CMK (cell line): Measurements from ENCODE around the gene RGL1.

ENCODE experiments used
- DNase-seq: peaks from one replicate; pipeline ENCODE4 v3.0.0-alpha.2; 2010; ENCODE audit warnings: low read depth

Gene RGL1

DNA sequence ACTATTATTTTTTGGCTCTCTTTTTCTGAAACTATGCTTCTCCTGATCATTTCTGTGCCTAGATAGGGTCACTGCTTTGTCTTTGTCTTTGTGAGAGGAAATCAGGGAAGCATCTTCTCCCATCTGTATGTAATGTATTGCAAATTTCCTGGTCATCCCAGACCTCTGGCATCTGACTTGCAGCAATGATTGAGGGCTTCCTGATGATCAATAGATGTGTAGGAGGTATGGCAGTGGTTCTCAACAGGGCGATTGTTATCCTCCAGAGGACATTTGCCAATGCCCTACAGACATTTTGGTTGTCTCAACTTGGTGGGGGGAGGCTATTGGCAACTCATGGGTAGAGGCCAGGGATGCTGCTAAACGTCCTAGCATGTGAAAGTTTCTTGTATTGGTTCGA lies 64.7 kb downstream of the RGL1 start:
- no peak for DNase-seq

DNA sequence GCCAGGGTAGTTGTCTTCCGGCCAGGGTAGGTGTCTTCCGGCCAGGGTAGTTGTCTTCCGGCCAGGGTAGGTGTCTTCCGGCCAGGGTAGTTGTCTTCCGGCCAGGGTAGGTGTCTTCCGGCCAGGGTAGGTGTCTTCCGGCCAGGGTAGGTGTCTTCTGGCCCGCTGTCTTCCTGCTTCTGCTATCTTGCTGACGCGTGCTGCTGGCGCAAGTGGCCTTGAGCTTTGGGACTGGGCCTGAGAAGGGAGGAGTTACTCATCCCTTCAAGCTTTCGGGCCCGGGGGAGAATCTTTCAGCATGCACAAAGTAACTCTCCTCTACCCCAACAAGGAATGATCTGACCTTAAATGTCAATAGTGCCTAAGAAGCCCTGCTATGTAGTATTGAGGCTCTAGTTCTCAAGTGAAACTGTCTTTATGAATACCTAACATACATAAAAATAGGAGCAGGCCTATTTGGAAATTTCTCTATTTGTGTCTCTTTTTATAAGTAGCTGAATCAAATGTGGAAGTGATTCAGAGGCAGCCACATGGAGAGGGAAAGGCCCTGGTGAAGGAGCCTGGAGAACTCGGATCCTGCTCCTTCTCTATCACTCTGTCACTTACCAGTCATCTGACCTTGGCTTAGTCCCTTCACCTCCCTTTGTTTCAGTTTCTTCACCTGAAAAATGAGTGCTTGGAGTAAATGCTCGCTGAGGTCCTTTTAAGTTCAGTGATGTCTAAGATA lies 65.6 kb downstream of the RGL1 start:
- DNase-seq: no peak

DNA sequence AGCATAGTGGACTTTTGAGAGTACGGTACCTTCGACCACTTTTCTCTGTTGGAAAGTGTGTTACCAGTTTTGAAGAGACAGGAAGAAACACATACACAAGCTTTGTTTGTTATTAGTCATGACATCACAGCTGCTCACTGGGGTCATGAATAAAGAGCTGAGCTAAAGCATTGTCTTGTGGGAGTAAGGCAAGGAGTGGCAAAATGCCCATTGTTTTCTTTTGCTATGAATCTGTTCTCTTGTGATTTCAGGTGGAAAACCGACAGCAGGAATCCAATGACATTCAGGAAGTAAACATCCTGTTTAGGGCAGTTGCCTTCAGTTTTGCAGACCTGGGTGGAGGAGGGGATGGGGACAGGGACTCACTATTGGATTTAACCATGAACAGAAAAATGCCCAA lies 66.2 kb downstream of the RGL1 start:
- no peak for DNase-seq

DNA sequence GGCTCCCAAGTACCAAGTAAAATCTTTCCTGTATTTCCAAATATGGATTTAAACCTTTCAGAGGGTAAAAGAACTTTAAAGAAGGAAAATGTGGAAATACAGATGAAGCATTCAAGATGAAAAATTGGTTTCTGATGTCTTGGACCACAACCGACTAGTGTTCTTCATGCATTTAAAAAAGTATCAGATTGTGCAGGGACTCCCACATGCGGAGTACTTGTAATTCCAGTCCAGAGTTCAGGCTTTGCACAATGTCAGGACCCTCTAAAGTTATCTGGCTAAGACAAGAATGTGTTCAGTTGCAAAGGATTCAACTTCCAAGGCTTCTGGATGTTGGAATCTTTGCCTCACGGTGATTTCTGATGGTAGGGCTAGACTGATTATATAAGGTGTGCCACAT lies 66.7 kb downstream of the RGL1 start:
- no peak for DNase-seq

DNA sequence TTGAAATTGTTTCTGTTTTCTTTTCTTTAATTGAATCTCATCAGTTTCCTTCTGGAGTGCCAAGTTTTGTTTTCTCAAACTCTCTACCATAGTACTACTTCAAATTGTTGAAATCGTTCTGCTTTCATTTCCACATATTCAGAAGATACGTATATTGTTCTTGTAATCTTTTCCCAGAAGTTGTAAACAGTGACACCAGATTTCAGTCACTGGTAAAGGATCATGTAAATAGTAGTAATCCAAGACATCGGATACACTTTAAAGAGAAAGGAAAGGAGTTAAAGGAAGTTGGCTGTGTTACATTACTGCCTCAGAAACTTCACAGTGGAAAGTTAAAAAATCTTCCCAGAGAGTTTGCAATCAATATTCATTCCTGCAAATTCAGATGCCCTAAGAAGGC lies 67.5 kb downstream of the RGL1 start:
- no peak for DNase-seq

DNA sequence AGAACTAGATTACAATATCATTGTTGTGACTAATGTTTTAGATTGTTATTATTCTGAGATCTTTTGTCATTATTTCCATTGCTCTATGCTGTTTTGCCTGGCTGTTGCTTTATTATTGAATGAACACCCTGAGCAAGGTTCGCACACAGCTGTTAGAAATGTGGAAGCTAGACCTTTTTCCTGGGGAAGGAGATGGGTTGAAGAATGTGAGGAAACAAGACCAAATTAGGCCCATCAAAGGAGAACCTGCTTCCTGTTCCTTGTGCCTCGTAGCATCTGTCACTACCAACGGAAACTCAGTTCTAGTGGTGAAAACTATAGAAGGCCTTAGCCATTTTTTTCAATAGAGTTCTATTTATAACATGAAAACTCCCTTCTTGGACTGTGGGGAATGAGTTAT lies 68.7 kb downstream of the RGL1 start:
- DNase-seq: peak; percentile 4

DNA sequence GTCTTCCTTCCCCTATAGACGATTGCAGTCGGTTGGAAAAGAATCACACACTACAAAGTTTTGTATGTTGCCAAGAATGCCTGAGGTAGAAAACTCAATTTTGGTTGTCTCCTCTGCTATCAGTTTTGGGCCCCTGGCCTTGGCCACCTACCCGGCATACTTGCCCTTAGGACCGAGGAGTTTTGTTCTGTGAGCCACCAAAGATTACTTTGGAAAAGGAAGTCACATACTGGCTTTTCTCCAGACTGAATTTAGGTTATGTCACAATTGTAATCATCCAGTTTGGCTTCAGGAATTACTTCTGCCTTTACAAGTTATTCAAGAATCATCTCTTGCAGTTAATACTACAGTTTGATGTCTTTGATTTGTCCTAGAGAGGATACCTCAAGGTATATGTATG lies 71.4 kb downstream of the RGL1 start:
- DNase-seq: no peak

DNA sequence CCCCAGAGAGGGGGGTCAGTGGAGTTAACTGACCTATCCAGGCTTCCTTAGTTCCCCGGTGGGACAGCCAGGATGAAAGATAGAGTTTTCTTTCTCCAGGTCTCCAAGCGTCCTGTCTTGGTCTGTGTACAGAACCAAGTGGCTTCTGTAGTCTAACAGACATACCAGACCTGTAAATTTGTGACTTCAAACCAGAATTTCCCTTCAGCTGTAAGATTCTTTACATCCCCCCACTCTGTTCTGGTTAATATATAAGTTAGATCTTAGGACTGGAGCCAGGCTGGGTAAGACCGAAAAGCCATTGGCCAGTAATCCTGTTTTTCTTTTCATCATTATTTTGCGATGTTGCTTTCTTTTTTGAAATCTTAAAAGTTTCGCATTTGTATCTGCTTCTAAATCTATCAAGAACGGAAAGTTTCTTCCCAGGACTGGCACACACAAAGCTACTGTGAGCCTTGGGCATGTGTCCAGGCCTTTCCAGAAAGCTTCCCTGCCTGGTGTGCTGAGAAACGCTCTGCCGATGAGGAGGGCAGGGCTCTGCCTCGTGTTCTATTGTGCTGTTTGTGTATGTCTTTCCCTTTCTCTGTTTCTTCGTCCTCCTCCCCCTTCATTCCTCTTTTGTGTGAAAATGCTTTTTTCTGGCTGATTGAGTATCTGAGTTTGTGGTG lies 72.3 kb downstream of the RGL1 start:
- no peak for DNase-seq

DNA sequence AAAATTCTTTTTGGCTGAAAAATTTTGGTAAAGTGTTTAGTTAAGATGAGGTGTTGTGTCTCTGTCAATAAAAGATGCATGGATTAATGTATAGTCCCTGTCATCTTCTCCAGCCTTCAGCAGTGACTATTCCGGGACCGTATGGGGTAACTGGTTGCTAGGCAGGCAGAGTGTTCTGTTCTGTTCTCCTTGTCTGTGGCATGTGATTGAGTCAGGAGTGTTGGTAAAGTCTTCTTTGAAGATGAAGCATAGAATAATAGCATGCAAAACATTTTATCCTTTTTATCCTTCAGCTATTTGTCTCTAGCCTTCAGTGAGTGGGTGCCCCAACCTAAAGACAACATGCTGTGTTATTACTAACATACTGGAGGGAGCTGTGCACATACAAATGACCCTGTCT lies 74.6 kb downstream of the RGL1 start:
- DNase-seq: no peak

DNA sequence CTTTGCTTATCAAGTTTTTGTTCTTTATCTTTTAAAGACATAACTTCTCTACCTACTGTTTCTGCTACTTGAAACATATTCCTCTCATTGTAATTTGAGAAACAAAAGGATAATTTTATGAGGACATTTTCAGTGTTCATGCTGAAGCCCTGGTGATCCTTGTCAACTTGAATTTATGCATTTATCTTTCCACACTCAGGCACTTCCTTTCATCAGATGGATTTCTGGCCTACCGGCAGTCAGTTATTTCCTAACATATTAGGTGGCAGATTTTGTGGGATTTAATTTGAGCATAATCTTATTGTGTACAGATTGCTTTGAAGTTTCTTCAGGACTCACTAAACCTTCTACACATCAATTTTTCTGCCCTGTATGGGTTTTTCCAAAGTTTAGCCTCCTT lies 75.0 kb downstream of the RGL1 start:
- no peak for DNase-seq

DNA sequence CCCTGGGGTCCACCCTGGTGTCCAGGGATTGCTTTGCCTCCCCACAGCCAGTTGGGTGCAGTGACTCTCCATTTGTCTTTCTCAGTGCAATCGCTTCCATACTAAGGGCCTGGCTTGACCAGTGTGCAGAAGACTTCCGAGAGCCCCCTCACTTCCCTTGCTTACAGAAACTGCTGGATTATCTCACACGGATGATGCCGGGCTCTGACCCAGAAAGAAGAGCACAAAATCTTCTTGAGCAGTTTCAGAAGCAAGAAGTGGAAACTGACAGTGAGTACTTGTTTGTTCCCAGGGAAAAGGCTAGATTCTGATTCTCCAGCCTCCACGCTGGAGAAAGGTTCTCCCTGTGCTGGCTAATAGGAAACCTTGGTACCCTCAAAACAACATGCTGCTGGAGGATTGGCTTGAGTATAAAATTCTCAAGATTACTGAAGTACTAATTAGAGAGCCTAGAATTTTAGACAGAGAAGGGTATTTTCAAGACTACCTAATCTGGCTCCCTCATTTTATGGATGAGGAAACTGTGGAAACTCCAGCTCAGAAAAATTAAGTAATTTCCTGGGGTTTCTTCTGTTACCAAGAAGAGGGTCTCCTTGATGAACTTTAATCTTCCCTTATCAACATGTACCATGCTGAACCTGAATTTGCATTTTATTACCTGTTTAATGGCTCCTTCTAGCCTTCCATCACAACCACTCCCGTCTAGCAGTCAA lies 75.8 kb downstream of the RGL1 start:
- DNase-seq: no peak

DNA sequence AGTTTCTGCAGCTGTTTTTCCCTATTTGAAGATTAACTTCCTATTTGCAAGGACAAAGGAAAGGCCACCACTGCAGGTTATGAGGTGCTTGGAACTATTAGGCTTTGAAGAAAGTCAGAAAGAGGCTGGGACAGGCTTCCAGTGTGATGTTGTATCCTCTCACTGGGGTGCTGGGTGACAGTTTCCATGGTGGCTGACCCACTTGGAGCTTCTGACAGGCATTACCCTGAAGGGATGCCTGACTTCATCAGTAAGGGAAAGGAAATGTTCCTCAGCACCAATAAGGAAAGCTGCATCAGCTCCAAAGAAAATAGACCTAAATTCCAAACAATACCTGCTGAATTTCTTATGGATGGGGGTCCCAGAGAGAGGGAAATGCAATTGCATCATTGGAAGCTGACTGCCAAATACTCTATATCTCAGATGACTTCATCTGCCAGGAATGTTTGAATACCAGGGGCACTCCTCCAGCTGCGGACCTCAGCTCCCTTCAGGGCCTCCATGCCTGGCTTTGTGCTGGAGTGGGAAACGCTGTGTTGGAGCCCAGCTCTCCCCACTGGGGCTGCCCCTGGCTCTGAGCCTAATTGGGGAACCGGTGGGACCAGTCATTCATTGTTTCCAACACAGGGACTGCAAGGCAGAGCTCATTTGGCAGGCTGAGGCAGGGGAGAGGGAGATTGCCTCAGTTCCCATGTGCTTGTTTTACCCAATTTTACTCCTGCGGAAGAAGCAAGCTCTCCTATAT lies 76.6 kb downstream of the RGL1 start:
- DNase-seq: no peak

DNA sequence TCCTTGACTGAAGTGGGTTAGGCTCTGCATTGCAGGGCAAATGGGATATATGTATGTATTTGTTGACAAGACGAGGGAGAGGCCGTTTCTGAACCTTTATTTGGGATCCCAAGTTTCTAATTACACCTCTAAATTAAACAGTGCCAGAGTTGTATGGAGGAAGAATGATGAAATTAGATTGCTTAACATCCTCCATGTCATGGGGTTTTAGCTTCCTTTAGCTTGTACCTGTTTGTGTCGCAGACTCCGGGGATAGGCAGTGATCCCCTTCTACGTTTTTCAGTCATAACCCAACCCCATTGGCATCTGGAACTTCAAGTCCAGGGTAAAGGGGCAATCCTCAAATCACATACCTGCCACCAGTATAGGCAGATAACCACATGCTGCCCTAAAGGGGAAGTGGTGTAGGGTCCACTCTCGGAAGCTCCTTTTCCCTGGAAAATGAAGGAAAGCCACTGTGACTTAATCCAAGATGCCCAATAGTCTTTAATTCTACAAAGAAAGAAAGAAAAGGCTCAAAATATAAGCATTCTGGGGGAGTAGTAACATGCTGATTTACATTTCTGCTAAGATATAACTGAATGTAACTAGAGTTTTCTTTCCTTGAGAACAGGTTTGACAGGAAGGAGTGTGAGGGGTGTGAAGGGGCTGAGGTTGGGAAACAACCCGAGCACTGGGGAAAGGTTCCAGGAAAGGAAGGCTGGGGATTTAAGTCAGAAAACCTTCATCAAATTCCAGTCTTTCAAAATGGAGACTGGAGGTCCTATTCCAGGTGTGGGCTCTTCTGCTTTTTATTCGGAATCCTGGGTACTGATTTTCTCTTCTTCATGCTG lies 77.6 kb downstream of the RGL1 start:
- DNase-seq: no peak

DNA sequence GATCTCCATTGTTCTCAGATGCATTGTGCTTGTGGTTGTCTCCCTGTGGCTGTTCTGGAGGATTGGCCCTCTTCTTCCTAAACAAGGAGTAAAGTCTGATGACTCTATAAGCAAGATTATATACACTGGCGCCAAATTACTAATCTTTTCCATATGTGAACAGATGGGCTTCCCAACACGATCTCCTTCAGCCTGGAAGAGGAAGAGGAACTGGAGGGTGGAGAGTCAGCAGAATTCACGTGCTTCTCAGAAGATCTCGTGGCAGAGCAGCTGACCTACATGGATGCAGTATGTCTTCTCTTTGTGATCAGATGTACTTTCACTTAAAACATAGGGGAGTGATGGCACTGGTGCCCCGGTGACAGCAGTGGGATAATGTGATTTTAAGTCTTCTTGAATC lies 78.7 kb downstream of the RGL1 start:
- no peak for DNase-seq

DNA sequence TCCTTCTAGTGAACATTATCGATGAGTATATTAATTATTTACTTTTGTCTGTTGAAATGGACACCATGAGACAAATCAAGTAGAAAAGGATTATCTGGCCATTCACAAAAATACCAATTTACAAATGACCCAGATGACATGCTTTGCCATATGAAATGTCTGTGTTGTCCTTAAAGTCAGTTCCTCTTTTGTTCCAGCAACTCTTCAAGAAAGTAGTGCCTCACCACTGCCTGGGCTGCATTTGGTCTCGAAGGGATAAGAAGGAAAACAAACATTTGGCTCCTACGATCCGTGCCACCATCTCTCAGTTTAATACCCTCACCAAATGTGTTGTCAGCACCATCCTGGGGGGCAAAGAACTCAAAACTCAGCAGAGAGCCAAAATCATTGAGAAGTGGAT lies 79.6 kb downstream of the RGL1 start:
- DNase-seq: no peak

DNA sequence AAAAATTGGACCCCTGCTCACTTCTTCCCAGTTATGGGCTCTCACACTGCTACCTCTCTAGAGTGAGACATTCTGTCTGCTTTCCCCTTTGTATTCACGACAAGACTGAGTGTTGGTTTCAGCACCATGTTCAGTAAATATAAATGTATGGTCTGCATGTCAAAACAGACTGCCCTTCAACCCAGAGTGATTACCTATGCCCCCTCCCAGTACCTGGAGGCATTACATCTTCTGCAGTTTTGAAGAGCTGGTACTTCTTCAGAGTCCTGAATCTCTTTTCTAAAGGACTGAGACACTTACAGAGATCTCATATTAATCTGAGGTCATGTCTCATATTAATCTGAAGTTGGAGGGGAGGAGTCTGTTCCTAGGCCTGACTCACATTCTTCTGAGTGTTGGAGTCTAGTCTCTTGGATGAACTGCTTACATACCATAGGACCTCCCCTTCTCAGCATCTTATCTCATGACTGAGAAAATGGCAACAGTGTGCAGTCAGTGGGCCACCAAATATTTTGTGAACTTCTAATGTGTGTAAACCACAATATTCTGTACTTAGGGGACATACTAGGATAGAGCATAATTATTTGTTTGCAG lies 80.3 kb downstream of the RGL1 start:
- DNase-seq: no peak

DNA sequence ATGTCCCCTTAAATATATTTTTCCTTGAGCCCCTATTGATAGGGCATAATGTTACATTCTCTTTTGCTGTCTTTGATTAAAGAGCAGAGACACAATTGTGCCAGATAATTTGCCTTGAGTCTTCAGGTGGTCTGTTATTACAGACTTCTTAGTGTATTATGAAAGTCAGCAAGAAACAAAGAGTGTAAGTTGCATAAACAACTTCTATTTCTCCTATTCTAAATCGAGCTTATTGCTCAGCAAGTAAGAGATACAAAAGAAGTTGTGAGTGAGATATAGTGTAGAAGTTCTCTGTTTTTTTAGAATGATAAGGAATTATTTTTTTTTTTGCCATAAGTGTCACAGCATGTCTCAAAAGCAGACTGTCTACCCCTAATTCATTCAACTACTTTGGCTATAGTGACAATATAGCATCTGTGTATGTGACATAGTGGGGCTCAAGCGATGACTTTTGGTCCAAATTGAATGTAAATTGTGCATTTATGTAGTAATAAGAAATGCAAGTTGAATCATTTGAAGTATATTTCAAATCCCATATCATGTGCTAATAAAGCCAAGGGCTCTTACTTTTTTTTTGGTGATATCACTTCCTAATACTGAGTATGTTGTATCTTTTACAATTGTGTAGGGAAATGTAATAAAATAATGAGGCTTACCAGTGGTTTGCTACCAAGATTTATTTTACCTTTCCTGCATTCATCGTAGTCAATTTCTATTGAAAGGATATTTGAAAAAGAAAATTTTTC lies 81.3 kb downstream of the RGL1 start:
- no peak for DNase-seq

DNA sequence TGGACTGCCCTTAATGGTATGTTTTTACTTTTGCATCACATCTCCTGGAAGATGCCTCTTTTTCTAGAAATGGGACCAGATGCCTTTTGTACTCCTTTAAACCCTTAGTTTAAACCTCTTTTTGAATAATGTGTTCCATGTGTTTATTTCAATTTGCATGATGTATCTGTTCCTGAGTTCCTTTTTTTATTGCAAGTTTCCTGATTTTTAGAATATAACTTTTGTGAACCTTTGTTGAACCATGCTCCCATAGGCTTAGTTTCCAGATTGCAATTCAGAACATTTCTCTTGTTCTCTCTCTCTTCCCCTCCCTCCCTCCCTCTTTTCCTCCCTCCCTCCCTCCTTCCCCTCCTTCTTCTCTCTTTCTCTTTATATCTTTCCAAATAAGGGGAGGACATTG lies 81.9 kb downstream of the RGL1 start:
- DNase-seq: no peak

DNA sequence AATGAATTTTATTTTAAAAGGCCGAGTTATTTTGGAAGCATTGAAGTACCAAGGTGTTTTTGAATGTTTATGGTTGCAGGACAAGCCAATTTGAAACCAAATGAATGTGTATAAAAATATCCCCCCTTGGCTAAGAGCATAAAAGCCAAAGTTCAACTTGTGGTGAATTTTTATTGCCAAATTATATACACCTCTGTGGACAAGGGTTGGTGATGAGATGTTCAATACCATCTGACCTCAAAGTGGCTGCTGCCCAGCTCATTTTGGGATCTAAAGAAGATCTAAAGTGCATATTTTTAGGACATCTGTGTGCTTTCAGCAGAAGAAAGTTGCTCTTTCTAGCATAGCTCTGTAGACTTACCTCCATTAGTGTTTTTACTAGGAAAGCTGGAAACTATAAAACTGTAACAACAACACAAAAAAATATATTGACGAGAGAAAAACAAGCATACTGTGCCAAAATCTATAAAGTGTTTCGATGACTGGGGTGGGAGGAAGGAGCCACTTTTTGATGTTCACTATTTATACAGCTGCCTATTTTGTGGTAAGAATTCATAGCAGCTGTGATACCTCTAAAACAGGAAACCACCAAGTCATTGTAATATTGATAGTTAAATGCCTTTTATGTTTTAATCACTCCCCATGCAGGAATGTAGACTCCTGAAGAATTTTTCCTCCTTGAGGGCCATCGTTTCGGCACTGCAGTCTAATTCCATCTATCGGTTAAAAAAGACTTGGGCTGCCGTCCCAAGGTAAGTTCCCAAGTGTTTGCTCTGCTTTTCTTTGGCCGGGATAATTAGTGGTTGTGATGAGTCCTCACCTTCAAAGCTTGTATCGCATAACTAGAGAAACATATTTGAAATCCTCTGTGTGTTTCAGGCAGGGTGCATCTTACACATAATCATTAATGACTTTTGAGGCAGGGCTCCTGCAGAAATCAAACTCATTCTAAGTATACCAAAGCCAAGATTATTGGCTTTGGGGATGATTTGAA lies 83.2 kb downstream of the RGL1 start:
- DNase-seq: no peak
